T47D (cell line): ENCODE results near the gene RIN1.

Experiments used
- DNase-seq, 2 experiments: peaks; one replicate each; pipeline versions ENCODE4 v3.0.0 to v3.0.0-alpha.2; 2011 to 2012; ENCODE audit warnings: low read depth in 1 of 2, low spot score in 1 of 2
- JUND ChIP-seq: IDR thresholded peaks from 2 replicates; pipeline ENCODE4 v1.6.1; 2012; ENCODE audit warnings: low read depth
- in situ Hi-C: cut with HindIII; loops from 2 replicates; pipeline ENCODE4 v1.10.0; 2016; ENCODE audit warnings: low sequenced_read_pairs, low pct_unique_long_range_greater_than_20kb

Gene RIN1

GRCh38 chr11:66282468-66283455, 53.5 kb downstream of the RIN1 start:
- no peak for TF ChIP-seq JUND
- peak; percentile 97 to 98 for DNase-seq
- in situ Hi-C loops: no loop called here
